GM21619 (cell line): ENCODE data around the gene DNAJC5.
A peak's percentile ranks its signal among the peaks of the same experiment; 100 is the strongest.

ENCODE experiments used
- ATAC-seq: cut with Tn5 transposase; IDR thresholded peaks from one replicate; pipeline ENCODE4 v1.9.1; 2021; ENCODE audit not compliant: unreplicated experiment

DNAJC5 gene

DNA sequence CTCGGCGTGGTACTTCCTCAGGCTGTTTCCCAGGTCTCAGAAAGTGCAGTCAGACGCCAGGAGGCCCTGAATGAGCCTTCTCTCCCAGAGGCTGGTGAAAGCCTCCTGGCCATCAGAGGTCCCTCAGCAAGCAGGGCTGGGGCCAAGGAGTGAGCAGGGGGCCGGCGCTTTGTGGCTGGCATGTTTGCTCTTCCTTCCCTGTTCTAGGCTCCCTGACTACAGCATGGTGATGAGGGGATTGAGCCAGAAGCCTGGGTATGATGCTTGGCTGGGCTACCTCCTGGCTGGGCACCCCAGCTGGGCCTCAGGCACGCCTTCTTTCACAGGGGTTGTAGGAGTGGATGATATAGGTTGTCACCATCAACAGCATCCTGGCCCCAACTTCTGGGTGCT is 11.7 kb upstream of the DNAJC5 start:
- ATAC-seq, result no peak

GRCh38 chr20:63884506-63885263 is 10.2 kb upstream of the DNAJC5 start:
- no peak for ATAC-seq

DNA sequence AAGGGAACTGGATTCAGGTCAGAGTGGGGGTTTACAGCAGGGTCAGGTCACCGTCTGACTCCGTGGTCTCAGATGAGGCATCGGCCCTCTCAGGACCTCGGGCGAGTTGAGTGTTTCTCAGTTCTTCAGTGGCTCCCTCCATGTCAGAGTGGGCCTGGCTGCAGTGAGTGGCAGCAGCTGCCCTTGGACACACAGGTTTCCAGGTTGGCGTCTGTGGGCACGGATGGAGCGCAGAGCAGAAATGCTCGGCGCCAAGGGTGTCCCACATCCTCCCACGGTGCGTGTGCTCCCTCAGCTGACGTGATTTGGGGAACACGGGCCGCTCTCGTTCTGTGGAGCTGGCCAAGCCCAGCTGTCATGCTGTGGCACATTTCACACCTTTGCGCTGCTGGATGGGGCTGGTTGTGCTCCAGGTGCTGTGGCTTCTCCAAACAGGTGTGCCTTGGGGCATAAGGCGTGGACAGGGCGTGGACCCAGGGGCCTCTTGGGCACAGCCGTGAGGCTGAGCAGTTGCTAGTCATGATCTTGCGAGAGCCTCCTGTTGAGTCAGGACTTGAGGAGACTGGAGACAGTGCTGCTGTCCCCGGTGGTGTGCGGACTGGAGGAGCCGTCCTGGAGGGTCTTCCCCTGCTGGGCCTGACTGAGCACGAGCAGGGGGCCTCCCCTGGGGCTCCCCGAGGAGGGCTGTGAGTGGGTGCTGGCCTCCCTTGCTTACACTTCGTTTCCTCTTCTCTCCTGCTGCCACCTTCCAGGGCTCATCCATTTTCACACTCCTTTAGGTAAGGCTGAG is 9.5 kb upstream of the DNAJC5 start:
- ATAC-seq, result no peak

- ATAC-seq, result no peak
These were observed 8.9 kb upstream of the DNAJC5 start for GRCh38 chr20:63886054-63886419.

GRCh38 chr20:63886921-63887320 is 8.0 kb upstream of the DNAJC5 start:
- ATAC-seq, result no peak

- no peak for ATAC-seq
These were observed 5.4 kb upstream of the DNAJC5 start for GRCh38 chr20:63889241-63890200.

GRCh38 chr20:63890201-63890576 is 4.7 kb upstream of the DNAJC5 start:
- ATAC-seq, result no peak

DNA sequence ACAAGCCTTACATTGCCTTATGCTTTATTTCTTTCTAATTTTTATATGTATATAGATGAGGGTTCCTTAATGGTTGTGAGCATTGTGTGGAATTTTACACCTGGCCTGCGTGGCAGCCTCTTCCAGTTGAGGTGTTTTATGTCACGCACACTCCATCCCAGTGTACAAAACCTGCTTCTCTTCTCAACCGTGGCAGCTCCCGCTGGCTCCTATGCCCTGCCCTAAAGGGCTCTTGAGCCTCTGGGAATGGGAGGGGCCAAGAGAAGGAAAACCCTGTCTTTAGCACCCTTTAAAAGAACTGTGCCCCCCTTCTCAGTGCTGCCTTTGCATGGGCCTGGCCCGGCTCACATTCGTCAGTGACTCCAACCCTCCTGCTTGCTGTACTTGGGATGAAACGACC is 4.3 kb upstream of the DNAJC5 start:
- no peak for ATAC-seq

- no peak for ATAC-seq
These were observed 3.6 kb upstream of the DNAJC5 start for GRCh38 chr20:63891061-63892002.

DNA sequence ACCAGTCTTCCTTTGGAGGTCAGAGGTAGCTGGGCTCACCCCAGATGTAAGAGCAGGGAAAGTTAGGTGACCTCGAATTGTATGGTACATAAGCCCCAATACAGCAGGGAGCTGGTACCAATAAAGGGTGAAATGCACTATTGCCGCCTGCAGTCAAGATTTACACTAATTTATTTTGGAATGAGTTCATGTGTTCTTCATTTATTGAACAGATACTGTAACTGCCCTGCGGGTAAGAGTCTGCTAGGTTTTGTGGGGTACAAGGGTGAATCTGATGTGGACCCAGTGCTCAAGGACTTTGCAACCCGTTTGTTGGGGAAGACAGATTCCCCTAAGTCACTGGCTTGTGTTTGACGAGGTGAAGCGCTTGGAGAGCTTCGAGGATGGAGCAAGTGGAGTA is 2.5 kb upstream of the DNAJC5 start:
- ATAC-seq, result no peak

- ATAC-seq, result no peak
These were observed 948 bp upstream of the DNAJC5 start for GRCh38 chr20:63893999-63894357.

DNA sequence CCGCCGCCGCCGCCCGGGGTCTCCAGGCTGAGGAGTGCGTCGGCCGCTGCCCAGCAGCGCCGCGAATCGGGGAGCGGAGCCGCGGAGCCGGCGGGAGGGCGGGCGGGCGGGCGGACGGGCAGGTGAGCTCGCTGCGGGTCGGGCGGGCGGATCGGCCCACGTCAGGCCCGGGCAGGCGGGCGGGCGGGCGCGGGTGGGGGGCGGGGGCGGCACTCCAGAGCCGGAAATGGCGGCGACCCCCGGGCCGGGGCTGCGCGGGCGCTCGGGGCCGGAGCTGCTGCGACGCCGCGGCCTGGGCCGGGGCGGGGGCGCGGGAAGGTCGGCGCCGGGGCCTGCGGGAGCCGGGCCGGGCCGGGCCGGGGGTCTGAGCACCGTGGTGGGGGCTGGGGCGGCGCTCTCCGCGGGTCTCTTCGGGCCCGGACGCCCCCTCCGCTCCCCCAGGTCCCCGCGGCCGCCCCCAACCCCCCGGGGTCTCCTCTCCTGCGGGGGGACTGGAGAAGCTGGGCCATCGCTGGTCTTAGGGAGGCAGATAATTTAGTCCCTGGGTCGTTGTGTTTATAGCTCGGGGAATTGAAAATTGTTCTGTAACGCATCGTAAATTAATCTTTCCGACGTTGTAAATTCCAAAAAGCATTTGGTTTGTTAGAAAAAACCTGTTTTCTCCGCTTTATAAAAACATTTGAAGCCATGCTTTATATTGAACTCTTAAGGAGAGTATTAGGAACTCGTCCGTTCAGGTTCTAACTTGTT is 451 bp downstream of the DNAJC5 start:
- ATAC-seq, result peak; percentile 2

- ATAC-seq, result peak; percentile 3
These were observed 982 bp downstream of the DNAJC5 start for GRCh38 chr20:63895952-63896263.

DNA sequence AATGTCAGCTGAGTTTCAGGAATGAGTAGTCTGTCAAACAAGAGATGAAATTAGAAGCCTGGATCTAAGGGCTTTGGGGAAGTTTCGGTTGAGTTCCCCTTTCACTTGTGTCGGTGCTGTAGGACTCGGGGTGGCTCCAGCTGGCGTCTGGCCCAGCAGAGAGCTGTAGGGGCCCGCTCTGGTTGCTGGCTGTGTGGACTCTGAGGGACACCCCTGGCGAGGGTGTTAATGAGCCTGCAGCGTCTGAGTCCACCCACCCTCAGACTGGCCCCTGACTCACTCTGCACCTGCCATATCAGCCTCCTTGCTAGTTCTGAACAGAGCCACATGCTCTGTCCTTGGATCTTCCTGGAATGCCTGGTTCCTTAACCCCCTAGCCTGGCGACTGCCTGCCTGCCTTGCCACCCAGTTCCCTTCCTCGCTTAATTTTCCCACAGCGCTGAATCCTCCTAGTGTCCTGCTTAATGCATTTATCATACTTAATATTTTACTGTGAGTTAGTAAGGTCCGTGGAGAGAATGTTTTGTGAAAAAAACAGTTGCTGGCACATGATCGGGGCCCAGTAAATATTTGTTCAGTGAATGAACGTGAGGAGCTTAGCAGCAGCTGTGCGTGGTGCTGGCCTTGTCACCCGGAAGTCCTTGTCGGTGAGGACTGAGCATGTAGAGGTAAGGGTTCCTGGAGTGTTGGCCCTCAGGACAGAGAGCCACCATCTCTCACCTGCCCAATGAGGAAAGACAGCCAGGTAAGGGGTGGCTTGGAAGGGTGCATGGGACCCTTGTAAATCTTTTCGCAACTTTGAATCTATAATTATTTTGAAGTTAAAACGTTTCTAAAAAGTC is 1.6 kb downstream of the DNAJC5 start:
- ATAC-seq, result peak; percentile 41

- no peak for ATAC-seq
These were observed 3.1 kb downstream of the DNAJC5 start for GRCh38 chr20:63897978-63898561.

DNA sequence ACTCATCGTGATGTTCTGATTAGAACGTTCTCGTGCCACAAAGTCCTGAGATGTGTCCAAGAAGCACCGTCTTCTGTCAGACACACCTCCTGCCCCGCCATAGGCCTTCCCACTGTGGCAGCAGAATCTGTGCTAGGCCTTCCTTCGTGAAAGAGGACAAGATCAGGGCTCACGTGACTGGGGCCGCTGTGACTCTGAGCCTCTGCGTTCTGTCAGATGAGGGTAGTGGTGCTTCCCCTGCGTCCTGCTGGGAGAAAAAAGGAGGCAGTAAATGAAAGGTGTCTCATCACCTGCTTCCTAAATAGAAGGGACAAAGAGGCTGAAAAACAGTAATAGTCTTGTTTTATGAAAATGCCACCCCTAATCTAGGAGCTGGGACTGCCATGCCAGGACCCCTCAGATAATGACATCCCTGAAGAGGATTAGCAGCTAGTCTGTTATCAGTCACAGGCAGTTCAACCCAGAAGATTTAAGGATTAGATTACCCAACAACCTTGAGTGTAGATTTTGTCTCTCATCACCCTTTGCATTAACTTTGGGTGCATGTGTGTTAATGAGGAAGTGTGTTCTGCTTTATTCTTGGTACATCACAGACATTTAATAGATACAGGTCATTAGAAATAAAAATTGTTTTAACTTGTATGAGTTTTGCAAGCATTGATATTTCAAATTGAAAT is 4.1 kb downstream of the DNAJC5 start:
- ATAC-seq, result no peak

DNA sequence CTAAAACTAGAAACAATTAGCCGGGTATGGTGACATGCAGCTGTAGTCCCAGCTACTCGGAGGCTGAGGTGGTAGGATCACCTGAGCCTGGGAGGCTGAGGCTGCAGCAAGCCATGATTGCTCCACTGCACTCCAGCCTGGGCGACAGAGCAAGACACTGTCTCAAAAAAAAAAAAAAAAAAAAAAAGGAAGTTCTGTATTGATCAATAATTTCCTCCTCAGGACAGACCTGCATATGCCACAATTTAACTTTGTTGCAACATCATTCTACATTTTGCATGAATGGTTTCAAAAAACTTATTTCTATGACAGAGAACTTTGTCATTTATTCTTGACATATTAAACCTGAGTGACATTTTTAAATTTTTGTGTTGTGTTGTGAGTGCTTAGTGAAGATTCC is 5.5 kb downstream of the DNAJC5 start:
- ATAC-seq, result no peak
